HG03045 (cell line): ENCODE data around the gene ABCC1.
"Not testable (repeated sequence)": the region's sequence is repeated elsewhere in the genome, so short reads cannot be mapped to it uniquely, and the experiment has no call there.

Source experiments
- ATAC-seq: cut with Tn5 transposase; IDR thresholded peaks from one replicate; pipeline ENCODE4 v1.9.1; 2021; ENCODE audit warnings: mild to moderate bottlenecking, moderate library complexity; ENCODE audit not compliant: unreplicated experiment

Gene ABCC1

GRCh38 chr16:16102738-16103137 lies 153.3 kb downstream of the ABCC1 start:
- ATAC-seq: no peak

- ATAC-seq: not testable (repeated sequence)
Measured at GRCh38 chr16:16104132-16104803, 154.9 kb downstream of the ABCC1 start.

- not testable (repeated sequence) for ATAC-seq
Measured at GRCh38 chr16:16104804-16105141, 155.4 kb downstream of the ABCC1 start.

DNA sequence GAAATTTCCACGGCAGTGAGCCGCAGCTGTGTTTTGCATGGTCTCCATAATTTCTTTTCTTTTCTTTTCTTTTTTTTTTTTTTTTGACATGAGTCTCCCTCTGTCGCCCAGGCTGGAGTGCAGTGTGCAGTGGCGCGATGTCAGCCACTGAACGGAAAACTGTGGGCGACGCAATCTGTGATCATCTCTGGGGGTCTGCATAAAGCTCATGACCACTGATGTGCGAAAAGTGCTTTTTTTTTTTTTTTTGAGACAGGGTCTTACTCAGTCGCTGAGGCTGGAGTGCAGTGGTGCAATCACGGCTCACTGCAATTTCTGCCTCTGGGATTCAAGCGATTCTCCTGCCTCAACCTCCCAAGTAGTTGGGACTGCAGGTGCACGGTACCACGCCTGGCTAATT lies 156.2 kb downstream of the ABCC1 start:
- ATAC-seq: no peak

- no peak for ATAC-seq
Measured at GRCh38 chr16:16106466-16106865, 157.1 kb downstream of the ABCC1 start.

GRCh38 chr16:16107839-16108238 lies 158.4 kb downstream of the ABCC1 start:
- no peak for ATAC-seq

GRCh38 chr16:16108759-16109158 lies 159.3 kb downstream of the ABCC1 start:
- ATAC-seq: no peak

GRCh38 chr16:16109453-16110110 lies 160.2 kb downstream of the ABCC1 start:
- no peak for ATAC-seq

DNA sequence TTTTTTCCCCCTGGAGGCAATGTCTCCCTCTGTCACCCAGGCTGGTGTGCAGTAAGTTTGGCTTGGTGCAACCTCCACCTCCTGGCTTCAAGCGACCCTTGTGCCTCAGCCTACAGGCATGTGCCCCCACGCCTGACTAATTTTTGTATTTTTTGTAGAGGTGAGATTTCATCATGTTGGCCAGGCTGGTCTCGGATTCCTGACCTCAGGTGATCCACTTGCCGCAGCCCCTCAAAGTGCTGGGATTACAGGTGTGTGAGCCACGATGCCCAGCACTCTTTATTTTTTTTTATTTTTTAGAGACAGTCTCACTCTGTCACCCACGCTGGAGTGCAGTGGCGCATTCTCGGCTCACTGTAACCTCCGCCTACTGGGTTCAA lies 160.7 kb downstream of the ABCC1 start:
- ATAC-seq: no peak

DNA sequence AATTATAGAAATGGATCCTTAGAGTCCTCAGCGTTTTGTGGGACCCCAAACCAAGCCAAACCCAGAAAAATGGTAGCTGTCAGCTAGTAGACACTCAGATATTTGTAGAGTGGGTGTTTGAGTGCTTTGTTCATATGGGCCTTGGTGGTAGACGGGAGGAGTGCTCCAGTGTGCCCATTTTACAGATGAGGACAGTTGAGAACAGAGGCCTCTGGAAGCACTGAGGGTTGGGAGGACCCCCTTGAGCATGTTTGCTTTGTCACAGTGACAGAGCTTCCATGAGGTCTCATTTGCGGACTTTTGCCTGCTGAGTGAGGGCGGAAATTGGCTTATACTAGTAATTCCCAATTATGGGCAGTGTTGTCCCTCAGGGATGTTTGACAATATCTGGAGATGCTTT lies 162.2 kb downstream of the ABCC1 start:
- no peak for ATAC-seq

GRCh38 chr16:16112450-16113053 lies 163.1 kb downstream of the ABCC1 start:
- no peak for ATAC-seq

DNA sequence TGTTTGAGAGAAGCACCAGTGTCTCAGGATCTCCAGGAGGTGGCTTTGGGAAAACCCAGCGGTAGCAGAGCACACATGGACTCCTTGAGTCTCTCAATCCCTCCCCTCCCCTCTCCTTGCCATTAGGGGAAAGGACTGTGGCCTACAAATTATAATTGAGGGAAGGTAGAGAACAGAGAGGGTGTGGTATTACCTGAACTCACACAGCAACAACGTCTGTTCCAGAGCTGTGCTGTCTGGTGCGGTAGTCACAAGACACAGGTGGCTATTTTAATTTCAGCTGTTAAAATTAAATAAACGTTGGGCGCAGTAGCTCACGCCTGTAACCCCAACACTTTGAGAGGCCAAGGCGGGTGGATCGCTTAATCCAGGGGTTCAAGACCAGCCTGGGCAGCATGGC lies 163.7 kb downstream of the ABCC1 start:
- no peak for ATAC-seq

DNA sequence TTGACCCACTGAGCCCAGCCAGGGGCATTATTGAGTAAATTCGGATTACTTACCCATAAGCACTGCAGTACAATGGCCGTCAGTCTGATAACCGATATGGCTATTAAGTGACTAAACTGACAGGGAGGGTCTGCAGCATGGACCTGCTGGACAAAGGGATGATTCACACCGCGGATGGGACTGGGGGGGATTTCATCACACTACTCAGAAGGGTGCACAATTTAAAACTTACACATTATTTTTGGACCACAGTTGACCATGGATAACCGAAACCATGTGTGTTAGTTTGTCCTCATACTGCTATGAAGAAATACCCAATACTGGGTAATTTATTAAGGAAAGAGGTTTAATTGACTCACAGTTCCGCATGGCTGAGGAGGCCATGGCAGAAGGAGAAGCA lies 167.4 kb downstream of the ABCC1 start:
- no peak for ATAC-seq

DNA sequence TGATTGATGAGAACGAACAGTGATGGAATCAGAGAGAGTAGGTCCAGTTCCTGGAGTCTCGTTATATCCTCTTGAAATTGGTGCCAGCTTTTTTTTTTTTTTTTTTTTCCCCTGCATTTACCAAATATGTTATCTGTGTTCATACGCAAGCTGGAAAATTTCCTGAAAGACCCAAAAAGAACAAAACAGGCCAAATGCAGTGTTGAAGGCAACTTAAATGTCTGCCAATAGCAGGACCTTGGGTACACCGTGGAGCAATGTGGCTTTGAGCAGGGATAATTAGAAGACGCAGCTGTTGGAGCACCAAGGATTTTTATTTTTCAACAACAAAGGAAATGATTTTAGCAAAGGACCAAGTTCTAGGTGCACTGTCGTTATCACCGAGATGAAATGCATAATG lies 168.9 kb downstream of the ABCC1 start:
- no peak for ATAC-seq

GRCh38 chr16:16120044-16120381 lies 170.6 kb downstream of the ABCC1 start:
- no peak for ATAC-seq

DNA sequence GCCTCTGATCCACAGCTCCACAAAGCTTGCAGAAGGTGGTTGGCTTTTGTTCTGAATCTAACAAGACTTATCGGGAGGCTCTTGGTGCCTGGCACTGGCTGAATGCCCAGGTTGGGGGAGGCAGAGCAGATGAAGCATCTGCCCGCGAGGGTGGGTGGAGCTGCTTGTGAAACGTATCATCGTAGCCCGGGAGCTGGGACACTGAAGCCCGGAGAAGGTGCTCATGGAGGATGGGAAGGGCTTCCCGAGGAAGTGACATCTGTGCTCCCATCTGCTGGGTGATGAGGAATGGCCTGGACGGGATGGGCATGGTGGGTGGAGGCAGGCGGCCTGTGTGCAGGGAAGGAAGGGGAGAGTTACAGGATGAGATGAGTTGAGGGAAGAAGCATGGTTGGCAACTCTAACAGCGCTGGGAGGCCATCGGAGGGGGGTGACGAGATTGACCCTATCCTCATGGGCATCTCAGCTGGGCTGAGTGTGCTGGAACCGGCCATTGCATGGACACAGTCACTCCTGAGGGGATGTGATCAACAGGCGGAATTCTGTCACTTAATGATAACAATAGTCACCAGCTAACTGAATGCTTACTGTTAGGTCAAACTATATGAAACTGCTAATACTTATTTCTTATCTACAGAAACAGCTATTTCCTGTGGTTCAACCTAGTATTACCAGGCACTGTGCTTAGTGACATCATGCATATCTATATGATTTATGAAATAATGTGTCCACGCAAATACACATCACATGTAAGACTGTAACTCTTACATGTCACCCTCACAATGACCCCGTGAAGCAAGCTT lies 171.2 kb downstream of the ABCC1 start:
- no peak for ATAC-seq

DNA sequence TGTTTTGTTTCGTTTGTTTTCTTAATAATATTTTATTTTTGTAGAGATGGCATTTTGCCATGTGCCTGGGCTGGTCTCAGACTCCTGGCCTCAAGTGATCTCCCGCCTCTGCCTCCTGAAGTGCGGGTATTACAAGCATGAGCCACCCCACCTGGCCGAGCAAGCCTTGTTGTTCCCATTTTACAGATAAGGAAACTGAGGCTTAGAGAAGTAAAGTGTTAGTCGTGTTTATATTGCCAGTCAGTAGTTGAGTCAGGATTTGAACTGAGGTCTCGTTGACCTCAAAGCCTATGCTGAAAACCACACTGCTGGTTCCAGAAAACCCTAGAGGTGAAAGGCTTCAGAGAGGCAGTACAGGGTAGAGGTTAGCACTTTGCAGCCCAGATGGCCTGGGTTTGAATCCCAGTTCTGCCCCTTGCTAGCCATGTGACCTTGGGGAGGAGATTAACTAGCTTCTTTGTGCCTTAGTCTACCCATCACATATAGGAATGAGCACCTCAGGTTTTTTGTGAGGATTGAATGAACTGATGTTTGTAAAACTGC lies 171.8 kb downstream of the ABCC1 start:
- no peak for ATAC-seq

DNA sequence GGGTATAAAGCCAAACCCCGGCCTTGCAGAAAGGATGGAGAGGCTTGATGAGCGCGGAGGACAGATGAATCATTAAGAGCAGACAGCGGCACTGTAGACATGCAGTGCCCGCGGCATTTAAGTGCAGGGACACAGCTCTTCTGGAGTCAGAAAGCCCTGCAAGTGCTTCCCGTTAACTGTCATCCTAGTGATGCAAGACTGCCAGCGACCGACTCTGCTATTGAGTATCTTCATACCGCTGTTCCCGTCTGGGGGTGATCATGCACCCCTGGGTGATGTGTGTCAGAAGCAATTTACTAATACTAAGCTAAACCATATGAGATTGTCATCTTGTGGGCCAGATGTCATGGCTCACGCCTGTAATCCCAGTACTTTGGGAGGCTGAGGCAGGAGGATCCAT lies 172.8 kb downstream of the ABCC1 start:
- ATAC-seq: no peak

DNA sequence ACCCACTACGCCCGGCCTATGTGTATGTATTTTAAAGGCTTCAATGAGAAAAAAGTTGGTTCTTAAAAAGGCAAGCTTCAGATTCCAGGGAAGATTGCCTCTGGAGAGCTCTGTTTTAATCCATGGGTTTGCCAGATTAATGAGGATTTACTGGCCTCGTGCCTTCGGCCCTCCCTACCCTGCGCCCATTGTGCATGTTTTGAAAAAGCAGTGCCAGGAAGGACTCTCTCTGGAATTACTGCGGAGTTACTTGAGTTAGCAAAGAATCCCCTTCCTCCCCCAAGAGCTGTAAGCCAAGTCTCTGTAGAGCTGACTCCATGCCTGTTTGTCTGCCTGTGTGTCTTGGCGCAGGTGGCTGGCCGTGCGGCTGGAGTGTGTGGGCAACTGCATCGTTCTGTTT lies 175.0 kb downstream of the ABCC1 start:
- no peak for ATAC-seq

GRCh38 chr16:16124974-16125373 lies 175.6 kb downstream of the ABCC1 start:
- no peak for ATAC-seq

DNA sequence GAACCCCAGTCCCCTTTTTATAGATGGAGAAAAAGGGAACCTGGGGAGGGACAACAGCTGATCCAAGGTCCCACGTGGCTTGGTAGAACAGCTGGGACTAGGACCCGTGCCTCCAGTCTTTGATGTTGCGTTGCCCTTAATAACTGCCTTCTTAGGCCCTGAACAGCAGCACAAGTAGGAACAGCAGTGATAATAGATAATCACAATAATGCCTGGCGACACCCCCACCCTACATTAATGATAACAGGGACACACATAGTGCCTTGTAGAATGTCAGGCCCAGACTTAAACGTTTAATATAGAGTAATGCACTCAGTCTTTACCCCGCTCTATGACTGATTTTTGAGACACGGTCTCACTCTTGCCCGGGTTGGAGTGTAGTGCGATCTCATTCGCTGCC lies 177.5 kb downstream of the ABCC1 start:
- ATAC-seq: no peak
